ENCODE measurements around the gene CASD1. TPM values are rescaled to one million over a fixed set of nuclear protein-coding genes. Genes with fewer than 3 reads are reported as not detected.

CASD1 gene
- polyA plus RNA-seq, 1 donor from 2014 or later, result 9.8 TPM

- Mint-ChIP-seq H3K9me3 (no peaks in the 10 kb centered on the region), H3K27ac (no peak overlapping the region), H3K4me1 (no peaks in the 10 kb centered on the region), H3K4me3 (no peak overlapping the region), H3K27me3 (no peaks in the 10 kb centered on the region), H3K36me3 (peaks cover 9% of the 10 kb centered on the region)
These were observed 37.5 kb downstream of the CASD1 start for GRCh38 chr7:94547126-94547525.

- peak overlapping the region; percentile 6 to 87 (median 34) for H3K27ac Mint-ChIP-seq
- no peaks in the 10 kb centered on the region for H3K27me3 Mint-ChIP-seq
- peak overlapping the region; percentile 1 to 81 (median 54) for H3K4me3 Mint-ChIP-seq
- H3K4me1 Mint-ChIP-seq, result peaks cover 25 to 29% (median 26%) of the 10 kb centered on the region in 3 donors
- H3K36me3 Mint-ChIP-seq, result peaks cover 8% of the 10 kb centered on the region
- no peaks in the 10 kb centered on the region for H3K9me3 Mint-ChIP-seq
These were observed 46.4 kb downstream of the CASD1 start for GRCh38 chr7:94556028-94556427.

- no peaks in the 10 kb centered on the region for H3K27me3 Mint-ChIP-seq
- H3K36me3 Mint-ChIP-seq, result peaks cover 7% of the 10 kb centered on the region
- no peak overlapping the region for H3K4me3 Mint-ChIP-seq
- peaks cover 25 to 29% (median 26%) of the 10 kb centered on the region in 3 donors for H3K4me1 Mint-ChIP-seq
- H3K27ac Mint-ChIP-seq, result peak overlapping the region in 1 of 3 donors; percentile 82
- no peaks in the 10 kb centered on the region for H3K9me3 Mint-ChIP-seq
These were observed 47.6 kb downstream of the CASD1 start for GRCh38 chr7:94557215-94557614.

- no peak overlapping the region for H3K4me3 Mint-ChIP-seq
- peaks cover 3% of the 10 kb centered on the region for H3K36me3 Mint-ChIP-seq
- H3K9me3 Mint-ChIP-seq, result no peaks in the 10 kb centered on the region
- H3K27me3 Mint-ChIP-seq, result no peaks in the 10 kb centered on the region
- peaks cover 22 to 27% (median 22%) of the 10 kb centered on the region in 3 donors for H3K4me1 Mint-ChIP-seq
- peak overlapping the region in 1 of 3 donors; percentile 18 for H3K27ac Mint-ChIP-seq
These were observed 50.4 kb downstream of the CASD1 start for GRCh38 chr7:94559972-94560371.

GRCh38 chr7:94561841-94562514, 52.4 kb downstream of the CASD1 start:
- Mint-ChIP-seq H3K27me3 (no peaks in the 10 kb centered on the region), H3K4me3 (no peak overlapping the region), H3K36me3 (peaks cover 3% of the 10 kb centered on the region), H3K9me3 (no peaks in the 10 kb centered on the region), H3K4me1 (peaks cover 5 to 9% (median 5%) of the 10 kb centered on the region in 3 donors), H3K27ac (no peak overlapping the region)

GRCh38 chr7:94562525-94562924, 52.9 kb downstream of the CASD1 start:
- H3K4me3 Mint-ChIP-seq, result no peak overlapping the region

GRCh38 chr7:94565247-94565894, 55.8 kb downstream of the CASD1 start:
- peaks cover 0 to 3% (median 1%) of the 10 kb centered on the region in 3 donors for H3K9me3 Mint-ChIP-seq
- no peaks in the 10 kb centered on the region for H3K36me3 Mint-ChIP-seq
- no peaks in the 10 kb centered on the region for H3K27me3 Mint-ChIP-seq
- H3K4me1 Mint-ChIP-seq, result no peaks in the 10 kb centered on the region
- H3K27ac Mint-ChIP-seq, result no peak overlapping the region
- no peak overlapping the region for H3K4me3 Mint-ChIP-seq

More at GRCh38 chr7:94562525-94562924, 52.9 kb downstream of the CASD1 start:
- H3K4me1 Mint-ChIP-seq, result peaks cover 0 to 4% (median 3%) of the 10 kb centered on the region in 3 donors
- no peaks in the 10 kb centered on the region for H3K9me3 Mint-ChIP-seq
- H3K27me3 Mint-ChIP-seq, result no peaks in the 10 kb centered on the region
- peak overlapping the region in 1 of 3 donors; percentile 55 for H3K27ac Mint-ChIP-seq
- H3K36me3 Mint-ChIP-seq, result peaks cover 3% of the 10 kb centered on the region

- Mint-ChIP-seq H3K27ac (no peak overlapping the region), H3K36me3 (peaks cover 5% of the 10 kb centered on the region), H3K4me3 (no peak overlapping the region), H3K4me1 (no peaks in the 10 kb centered on the region), H3K9me3 (peaks cover 0 to 3% (median 3%) of the 10 kb centered on the region in 3 donors), H3K27me3 (no peaks in the 10 kb centered on the region)
These were observed 57.8 kb downstream of the CASD1 start for GRCh38 chr7:94567396-94567795.

- Mint-ChIP-seq H3K27ac (no peak overlapping the region), H3K9me3 (peaks cover 7 to 21% (median 11%) of the 10 kb centered on the region in 3 donors), H3K27me3 (no peaks in the 10 kb centered on the region), H3K4me3 (no peak overlapping the region), H3K4me1 (no peaks in the 10 kb centered on the region), H3K36me3 (peaks cover 30% of the 10 kb centered on the region)
These were observed 62.2 kb downstream of the CASD1 start for GRCh38 chr7:94571816-94572215.

GRCh38 chr7:94575646-94576045, 66.0 kb downstream of the CASD1 start:
- Mint-ChIP-seq H3K27ac (peak overlapping the region in 1 of 3 donors; percentile 78), H3K4me3 (peak overlapping the region in 1 of 4 donors; percentile 41), H3K27me3 (no peaks in the 10 kb centered on the region), H3K4me1 (no peaks in the 10 kb centered on the region), H3K36me3 (peaks cover 44% of the 10 kb centered on the region), H3K9me3 (peaks cover 7 to 18% (median 11%) of the 10 kb centered on the region in 3 donors)

- H3K27ac Mint-ChIP-seq, result no peak overlapping the region
- H3K4me3 Mint-ChIP-seq, result peak overlapping the region in 1 of 4 donors; percentile 34
These were observed 66.7 kb downstream of the CASD1 start for GRCh38 chr7:94576316-94576715.

GRCh38 chr7:94577357-94577756, 67.7 kb downstream of the CASD1 start:
- no peak overlapping the region for H3K27ac Mint-ChIP-seq
- H3K36me3 Mint-ChIP-seq, result peaks cover 43% of the 10 kb centered on the region
- H3K4me1 Mint-ChIP-seq, result peaks cover 0 to 1% (median 0%) of the 10 kb centered on the region in 3 donors
- H3K9me3 Mint-ChIP-seq, result peaks cover 9 to 23% (median 10%) of the 10 kb centered on the region in 3 donors
- no peak overlapping the region for H3K4me3 Mint-ChIP-seq
- no peaks in the 10 kb centered on the region for H3K27me3 Mint-ChIP-seq

More at GRCh38 chr7:94576316-94576715, 66.7 kb downstream of the CASD1 start:
- Mint-ChIP-seq H3K4me1 (peaks cover 0 to under 1% (median 0%) of the 10 kb centered on the region in 3 donors), H3K36me3 (peaks cover 42% of the 10 kb centered on the region), H3K9me3 (peaks cover 9 to 21% (median 11%) of the 10 kb centered on the region in 3 donors), H3K27me3 (no peaks in the 10 kb centered on the region)

- Mint-ChIP-seq H3K27ac (no peak overlapping the region), H3K36me3 (peaks cover 38% of the 10 kb centered on the region), H3K27me3 (no peaks in the 10 kb centered on the region), H3K9me3 (peaks cover 6 to 19% (median 10%) of the 10 kb centered on the region in 3 donors), H3K4me1 (peaks cover 0 to 1% (median 0%) of the 10 kb centered on the region in 3 donors), H3K4me3 (no peak overlapping the region)
These were observed 69.0 kb downstream of the CASD1 start for GRCh38 chr7:94578614-94579013.

- H3K27me3 Mint-ChIP-seq, result no peaks in the 10 kb centered on the region
- peaks cover 31% of the 10 kb centered on the region for H3K36me3 Mint-ChIP-seq
- H3K27ac Mint-ChIP-seq, result peak overlapping the region in 1 of 3 donors; percentile 62
- H3K4me3 Mint-ChIP-seq, result no peak overlapping the region
- peaks cover 6 to 19% (median 8%) of the 10 kb centered on the region in 3 donors for H3K9me3 Mint-ChIP-seq
- H3K4me1 Mint-ChIP-seq, result peaks cover 0 to 1% (median 0%) of the 10 kb centered on the region in 3 donors
These were observed 69.9 kb downstream of the CASD1 start for GRCh38 chr7:94579470-94579869.

GRCh38 chr7:94580601-94581000, 71.0 kb downstream of the CASD1 start:
- H3K27ac Mint-ChIP-seq, result no peak overlapping the region
- H3K4me3 Mint-ChIP-seq, result no peak overlapping the region
- peaks cover 2 to 11% (median 4%) of the 10 kb centered on the region in 3 donors for H3K9me3 Mint-ChIP-seq
- H3K36me3 Mint-ChIP-seq, result peaks cover 24% of the 10 kb centered on the region
- H3K4me1 Mint-ChIP-seq, result peaks cover 0 to 1% (median 0%) of the 10 kb centered on the region in 3 donors
- H3K27me3 Mint-ChIP-seq, result no peaks in the 10 kb centered on the region
